Measurements from ENCODE around the gene DGCR8.

DGCR8 gene

DNA sequence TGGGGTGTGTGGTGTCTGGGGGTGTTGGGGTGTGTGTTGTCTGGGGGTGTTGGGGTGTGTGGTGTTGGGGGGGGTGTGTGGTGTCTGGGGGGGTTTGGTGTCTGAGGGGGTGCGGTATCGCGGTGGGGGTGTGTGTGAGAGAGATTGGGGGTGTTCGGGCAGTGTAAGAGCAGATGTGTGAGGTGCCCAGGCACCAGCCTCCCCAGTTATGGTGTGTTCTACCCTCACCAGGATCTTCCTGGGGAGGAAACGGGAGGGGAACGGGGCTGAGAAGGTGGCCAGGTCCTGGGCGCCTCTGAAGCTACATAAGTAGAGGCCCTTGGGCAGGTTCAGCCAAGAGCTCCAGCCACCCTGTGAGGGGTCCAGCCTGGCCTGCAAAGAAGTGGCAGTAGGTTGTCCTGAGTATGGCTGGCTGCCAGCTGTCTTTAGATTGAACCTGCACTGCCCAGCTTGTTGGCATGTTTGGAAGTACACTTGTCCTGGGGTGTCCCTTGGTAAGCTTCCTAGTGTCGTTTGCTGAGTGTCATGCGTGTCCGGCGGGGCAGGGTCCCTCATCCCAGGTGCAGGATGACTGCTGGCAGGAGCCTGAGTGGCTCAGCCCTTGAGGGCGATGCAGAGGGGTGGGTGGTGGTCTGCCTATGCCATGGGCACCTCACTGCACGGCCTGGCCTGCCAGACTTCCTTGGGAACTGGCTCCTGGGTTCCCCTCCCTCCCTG, 43.5 kb downstream of the DGCR8 start:
- H2BK5ac ChIP-seq (ENCODE audit: low read depth, low read length, poor library complexity), result no peak overlapping the region
- H3K4me3 ChIP-seq (ENCODE audit: low read depth, low read length), result no peak overlapping the region
- no peaks in the 10 kb centered on the region for H3K27me3 ChIP-seq (ENCODE audit: insufficient read depth, low read length)
- H3K9ac ChIP-seq (ENCODE audit: low read length), result no peak overlapping the region
- H3K18ac ChIP-seq (ENCODE audit: low read length), result peak overlapping the region; percentile 9
- peaks cover 3% of the 10 kb centered on the region for H3K79me2 ChIP-seq (ENCODE audit: control insufficient read depth, insufficient read depth, low read length, poor library complexity)
- H3K4me2 ChIP-seq (ENCODE audit: low read length), result no peak overlapping the region
- no peak overlapping the region for H4K12ac ChIP-seq (ENCODE audit: low read depth, low read length)
- H3K4ac ChIP-seq (ENCODE audit: low read depth, low read length), result no peak overlapping the region
- H2AFZ ChIP-seq (ENCODE audit: insufficient read depth, low read length, poor library complexity), result no peak overlapping the region
- H2BK12ac ChIP-seq (ENCODE audit: low read length), result no peak overlapping the region
- H4K91ac ChIP-seq (ENCODE audit: low read depth, low read length), result no peak overlapping the region
- H3K14ac ChIP-seq (ENCODE audit: low read length), result no peak overlapping the region
- WGBS (ENCODE audit: extremely low coverage, insufficient coverage, insufficient read length), result 100% methylated on average over 3 of the region's 13 CpGs
- no peak overlapping the region for H3K23ac ChIP-seq (ENCODE audit: low read length)
- H3K79me1 ChIP-seq (ENCODE audit: low read length), result no peaks in the 10 kb centered on the region
- no peak overlapping the region for H2AK5ac ChIP-seq (ENCODE audit: low read length)
- H3K27ac ChIP-seq (ENCODE audit: low read depth, low read length), result no peak overlapping the region
- H3K36me3 ChIP-seq (ENCODE audit: control insufficient read depth in 1 of 2, insufficient read depth in 2 of 2, low read length in 2 of 2), result peaks cover 80 to 85% of the 10 kb centered on the region in 2 experiments
- no peak for DNase-seq
- no peaks in the 10 kb centered on the region for H3K9me3 ChIP-seq (ENCODE audit: insufficient read depth, low read depth, low read length)
- H3K4me1 ChIP-seq (ENCODE audit: control insufficient read depth in 1 of 2, insufficient read depth in 2 of 2, low read length in 2 of 2), result peaks cover 2 to 3% of the 10 kb centered on the region in 2 experiments
- no peak overlapping the region for H2BK120ac ChIP-seq (ENCODE audit: insufficient read depth, low read length, poor library complexity)
- H4K8ac ChIP-seq (ENCODE audit: low read depth, low read length), result no peak overlapping the region

DNA sequence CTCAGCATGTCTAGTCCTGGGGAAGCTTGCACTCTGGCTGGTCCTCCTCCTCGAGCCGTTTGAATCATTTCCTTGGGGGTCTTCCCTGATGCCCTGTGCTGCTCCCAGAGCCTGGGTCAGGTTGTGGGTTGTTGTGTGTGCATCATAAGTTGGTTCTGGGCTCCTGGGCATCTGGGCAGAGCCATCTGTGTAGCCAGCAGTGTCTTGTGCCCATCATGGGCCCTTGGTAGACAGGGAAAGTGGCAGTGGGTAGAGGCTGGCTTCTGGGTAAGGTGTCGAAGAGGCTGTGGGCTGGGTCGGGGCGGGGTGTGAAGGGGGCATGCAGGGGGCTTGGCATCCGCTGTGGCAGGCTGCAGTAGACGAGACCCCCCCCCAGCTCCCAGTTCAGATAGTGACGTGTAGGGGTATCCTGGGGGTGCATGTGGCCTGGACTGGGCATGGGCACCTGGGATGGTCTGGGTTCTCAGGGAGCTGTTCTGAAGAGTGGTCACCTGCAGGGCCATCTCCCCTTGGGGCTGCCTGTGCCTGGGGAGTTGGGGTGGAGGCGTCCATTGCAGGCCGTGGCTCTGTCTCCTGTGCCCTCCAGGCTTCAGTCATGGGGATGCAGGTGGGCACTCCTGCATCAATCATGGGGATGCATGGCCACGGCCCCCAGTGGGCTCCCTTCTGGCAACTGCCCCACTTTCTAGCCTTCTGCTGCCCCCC, 44.2 kb downstream of the DGCR8 start:
- Histone ChIP-seq H3K9ac (ENCODE audit: low read length) (no peak overlapping the region), H3K18ac (ENCODE audit: low read length) (peak overlapping the region; percentile 9), H3K36me3 (ENCODE audit: control insufficient read depth in 1 of 2, insufficient read depth in 2 of 2, low read length in 2 of 2) (peaks cover 75 to 79% of the 10 kb centered on the region in 2 experiments), H3K4ac (ENCODE audit: low read depth, low read length) (no peak overlapping the region), H3K27ac (ENCODE audit: low read depth, low read length) (no peak overlapping the region), H3K4me1 (ENCODE audit: control insufficient read depth in 1 of 2, insufficient read depth in 2 of 2, low read length in 2 of 2) (no peaks in the 10 kb centered on the region), H3K27me3 (ENCODE audit: insufficient read depth, low read length) (no peaks in the 10 kb centered on the region), H2BK12ac (ENCODE audit: low read length) (no peak overlapping the region), H2AFZ (ENCODE audit: insufficient read depth, low read length, poor library complexity) (no peak overlapping the region), H3K9me3 (ENCODE audit: insufficient read depth, low read depth, low read length) (no peaks in the 10 kb centered on the region), H4K8ac (ENCODE audit: low read depth, low read length) (no peak overlapping the region), H3K14ac (ENCODE audit: low read length) (no peak overlapping the region), H2AK5ac (ENCODE audit: low read length) (no peak overlapping the region), H2BK120ac (ENCODE audit: insufficient read depth, low read length, poor library complexity) (no peak overlapping the region), H3K4me2 (ENCODE audit: low read length) (no peak overlapping the region), H3K79me1 (ENCODE audit: low read length) (no peaks in the 10 kb centered on the region), H2BK5ac (ENCODE audit: low read depth, low read length, poor library complexity) (no peak overlapping the region), H3K23ac (ENCODE audit: low read length) (no peak overlapping the region), H4K12ac (ENCODE audit: low read depth, low read length) (no peak overlapping the region), H4K91ac (ENCODE audit: low read depth, low read length) (no peak overlapping the region), H3K79me2 (ENCODE audit: control insufficient read depth, insufficient read depth, low read length, poor library complexity) (no peaks in the 10 kb centered on the region), H3K4me3 (ENCODE audit: low read depth, low read length) (no peak overlapping the region)
- WGBS (ENCODE audit: extremely low coverage, insufficient coverage, insufficient read length), result no CpG with 5 or more reads among the region's 11 CpGs
- DNase-seq, result no peak

DNA sequence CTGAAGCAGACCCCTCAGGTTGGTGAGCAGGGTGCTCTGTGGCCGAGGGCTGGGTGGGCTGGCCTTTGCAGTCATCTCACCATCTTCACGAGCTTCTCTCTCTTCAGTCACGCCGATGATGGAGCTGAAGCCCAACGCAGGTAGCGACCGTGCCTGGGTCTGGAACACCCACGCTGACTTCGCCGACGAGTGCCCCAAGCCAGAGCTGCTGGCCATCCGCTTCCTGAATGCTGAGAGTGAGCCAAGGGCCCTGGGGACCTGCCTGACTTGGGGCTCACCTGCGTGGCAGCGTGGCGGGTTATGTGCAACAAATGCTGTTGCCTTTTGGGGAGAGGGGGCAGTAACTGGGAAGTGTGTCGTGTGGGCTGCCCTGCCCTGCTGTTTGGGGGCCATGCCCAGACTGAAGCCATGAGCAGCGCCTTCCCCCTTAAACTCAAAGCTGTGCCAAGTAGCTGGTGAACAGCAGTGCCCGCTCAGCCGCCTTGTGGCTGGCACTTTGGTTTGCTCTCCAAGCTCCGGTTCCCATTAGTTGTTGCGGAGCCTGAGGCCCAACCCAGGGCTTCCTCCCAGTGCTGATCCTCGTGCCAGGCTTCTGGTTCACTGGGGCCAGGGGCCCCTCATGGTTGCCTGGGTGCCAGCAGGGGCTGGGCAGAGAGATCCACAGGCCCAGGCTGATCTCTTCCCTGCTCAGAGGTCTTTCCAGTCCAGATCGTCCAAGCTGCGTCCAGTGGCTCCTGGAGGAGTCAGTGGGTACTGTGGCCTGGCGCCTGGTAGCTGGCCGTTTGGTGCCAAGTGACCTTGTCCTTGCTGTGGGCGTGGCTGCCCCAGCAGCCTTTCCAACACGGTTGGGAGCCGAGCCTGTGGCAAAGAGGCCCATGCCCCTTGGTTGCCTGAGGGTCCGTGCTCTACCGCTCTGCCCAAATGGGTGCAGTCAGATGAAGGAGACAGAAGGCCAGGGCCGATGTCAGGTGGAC, 45.4 kb downstream of the DGCR8 start:
- H3K18ac ChIP-seq (ENCODE audit: low read length), result no peak overlapping the region
- H4K12ac ChIP-seq (ENCODE audit: low read depth, low read length), result no peak overlapping the region
- H3K14ac ChIP-seq (ENCODE audit: low read length), result no peak overlapping the region
- H3K9ac ChIP-seq (ENCODE audit: low read length), result no peak overlapping the region
- no peaks in the 10 kb centered on the region for H3K27me3 ChIP-seq (ENCODE audit: insufficient read depth, low read length)
- H2AK5ac ChIP-seq (ENCODE audit: low read length), result no peak overlapping the region
- no peak overlapping the region for H2BK5ac ChIP-seq (ENCODE audit: low read depth, low read length, poor library complexity)
- H3K79me1 ChIP-seq (ENCODE audit: low read length), result no peaks in the 10 kb centered on the region
- H2BK12ac ChIP-seq (ENCODE audit: low read length), result no peak overlapping the region
- H4K8ac ChIP-seq (ENCODE audit: low read depth, low read length), result no peak overlapping the region
- H2BK120ac ChIP-seq (ENCODE audit: insufficient read depth, low read length, poor library complexity), result no peak overlapping the region
- no peak overlapping the region for H3K4ac ChIP-seq (ENCODE audit: low read depth, low read length)
- H3K4me3 ChIP-seq (ENCODE audit: low read depth, low read length), result no peak overlapping the region
- H3K4me2 ChIP-seq (ENCODE audit: low read length), result no peak overlapping the region
- no peaks in the 10 kb centered on the region for H3K9me3 ChIP-seq (ENCODE audit: insufficient read depth, low read depth, low read length)
- H2AFZ ChIP-seq (ENCODE audit: insufficient read depth, low read length, poor library complexity), result no peak overlapping the region
- no CpG with 5 or more reads among the region's 32 CpGs for WGBS (ENCODE audit: extremely low coverage, insufficient coverage, insufficient read length)
- no peak overlapping the region for H3K23ac ChIP-seq (ENCODE audit: low read length)
- H3K79me2 ChIP-seq (ENCODE audit: control insufficient read depth, insufficient read depth, low read length, poor library complexity), result no peaks in the 10 kb centered on the region
- H4K91ac ChIP-seq (ENCODE audit: low read depth, low read length), result no peak overlapping the region
- no peaks in the 10 kb centered on the region for H3K4me1 ChIP-seq (ENCODE audit: control insufficient read depth in 1 of 2, insufficient read depth in 2 of 2, low read length in 2 of 2)
- H3K27ac ChIP-seq (ENCODE audit: low read depth, low read length), result no peak overlapping the region
- H3K36me3 ChIP-seq (ENCODE audit: control insufficient read depth in 1 of 2, insufficient read depth in 2 of 2, low read length in 2 of 2), result peaks cover 65 to 68% of the 10 kb centered on the region in 2 experiments
- no peak for DNase-seq

DNA sequence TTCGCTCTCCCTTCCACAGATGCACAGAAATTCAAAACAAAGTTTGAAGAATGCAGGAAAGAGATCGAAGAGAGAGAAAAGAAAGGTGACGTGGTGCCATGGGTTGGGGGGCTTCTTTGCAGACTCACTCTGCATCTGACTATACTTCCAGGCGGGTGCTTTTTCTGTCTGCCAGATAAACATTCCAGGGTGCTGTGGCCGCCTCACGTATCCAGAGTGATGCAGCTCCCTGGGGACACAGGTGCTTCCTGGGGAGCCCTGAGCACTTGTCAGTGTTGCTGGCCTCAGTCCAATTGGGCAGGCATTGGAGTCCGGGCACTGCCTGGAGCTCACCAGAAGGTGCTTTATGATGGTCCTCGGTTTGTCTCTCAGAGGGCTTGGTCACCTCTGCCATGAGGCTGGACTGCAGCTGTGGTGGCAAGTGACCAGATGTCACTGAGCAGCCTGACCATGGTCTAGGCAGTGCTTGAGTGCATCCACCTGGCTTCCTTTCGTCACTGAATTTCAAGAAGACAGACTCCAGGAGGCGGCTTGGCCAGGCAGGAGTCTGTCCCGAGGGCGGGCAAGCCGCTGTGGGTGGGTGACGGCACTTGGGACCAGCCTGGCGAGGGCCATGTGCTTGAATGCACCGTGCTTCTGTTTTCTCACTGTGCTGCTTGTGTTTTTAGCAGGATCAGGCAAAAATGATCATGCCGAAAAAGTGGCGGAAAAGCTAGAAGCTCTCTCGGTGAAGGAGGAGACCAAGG, 46.4 kb downstream of the DGCR8 start:
- Histone ChIP-seq H3K9me3 (ENCODE audit: insufficient read depth, low read depth, low read length) (no peaks in the 10 kb centered on the region), H3K4me1 (ENCODE audit: control insufficient read depth in 1 of 2, insufficient read depth in 2 of 2, low read length in 2 of 2) (no peaks in the 10 kb centered on the region), H3K79me1 (ENCODE audit: low read length) (peaks cover 3% of the 10 kb centered on the region), H3K4me3 (ENCODE audit: low read depth, low read length) (no peak overlapping the region), H4K91ac (ENCODE audit: low read depth, low read length) (no peak overlapping the region), H4K8ac (ENCODE audit: low read depth, low read length) (no peak overlapping the region), H2BK120ac (ENCODE audit: insufficient read depth, low read length, poor library complexity) (no peak overlapping the region), H3K23ac (ENCODE audit: low read length) (no peak overlapping the region), H4K12ac (ENCODE audit: low read depth, low read length) (no peak overlapping the region), H2BK5ac (ENCODE audit: low read depth, low read length, poor library complexity) (no peak overlapping the region), H3K27ac (ENCODE audit: low read depth, low read length) (no peak overlapping the region), H3K79me2 (ENCODE audit: control insufficient read depth, insufficient read depth, low read length, poor library complexity) (peaks cover 3% of the 10 kb centered on the region), H3K18ac (ENCODE audit: low read length) (no peak overlapping the region), H2BK12ac (ENCODE audit: low read length) (no peak overlapping the region), H3K27me3 (ENCODE audit: insufficient read depth, low read length) (no peaks in the 10 kb centered on the region), H2AFZ (ENCODE audit: insufficient read depth, low read length, poor library complexity) (no peak overlapping the region), H3K4ac (ENCODE audit: low read depth, low read length) (no peak overlapping the region), H3K14ac (ENCODE audit: low read length) (no peak overlapping the region), H3K9ac (ENCODE audit: low read length) (no peak overlapping the region), H3K4me2 (ENCODE audit: low read length) (no peak overlapping the region), H3K36me3 (ENCODE audit: control insufficient read depth in 1 of 2, insufficient read depth in 2 of 2, low read length in 2 of 2) (peaks cover 57 to 59% of the 10 kb centered on the region in 2 experiments), H2AK5ac (ENCODE audit: low read length) (no peak overlapping the region)
- DNase-seq, result no peak
- no CpG with 5 or more reads among the region's 19 CpGs for WGBS (ENCODE audit: extremely low coverage, insufficient coverage, insufficient read length)
